Astrocyte (in vitro differentiated cells and primary cell): Measurements from ENCODE around the gene CUL1. TPM values are rescaled to one million over a fixed set of nuclear protein-coding genes. Genes with fewer than 3 reads are reported as not detected.
A peak's percentile ranks its signal among the peaks of the same experiment; 100 is the strongest.

ENCODE experiments used
- DNase-seq: peaks from one replicate; pipeline ENCODE4 v3.0.0-alpha.2; 2010; ENCODE audit warnings: low read depth
- FAIRE-seq: peaks from 2 replicates; lab custom pipeline; 2011; peaks lifted over from hg19 to GRCh38; lab: Jason Lieb, UNC
- H2AFZ ChIP-seq: 2 replicates; pipeline ENCODE4 v1.6.0; 2012; ENCODE audit warnings: low read depth, low read length, inconsistent platforms
- H3K27ac ChIP-seq: 2 replicates; pipeline ENCODE4 v1.5.1; 2011; ENCODE audit warnings: low read depth, low read length, inconsistent platforms
- H3K27me3 ChIP-seq: 2 replicates; pipeline ENCODE4 v1.6.0; 2011; ENCODE audit warnings: low read length, inconsistent platforms; ENCODE audit not compliant: insufficient read depth
- H3K36me3 ChIP-seq: 2 replicates; pipeline ENCODE4 v1.5.1; 2011; ENCODE audit warnings: low read length, inconsistent platforms; ENCODE audit not compliant: insufficient read depth
- H3K4me1 ChIP-seq: 2 replicates; pipeline ENCODE4 v1.5.1; 2011; ENCODE audit warnings: low read length, inconsistent platforms; ENCODE audit not compliant: insufficient read depth
- H3K4me2 ChIP-seq: 2 replicates; pipeline ENCODE4 v1.6.0; 2012; ENCODE audit warnings: low read length, inconsistent platforms
- H3K4me3 ChIP-seq: 2 replicates; pipeline ENCODE4 v1.5.1; 2011; ENCODE audit warnings: low read depth, mild to moderate bottlenecking, low read length, inconsistent platforms; ENCODE audit not compliant: insufficient read depth
- H3K79me2 ChIP-seq: 2 replicates; pipeline ENCODE4 v1.6.0; 2012; ENCODE audit warnings: mild to moderate bottlenecking, low read length, inconsistent platforms; ENCODE audit not compliant: insufficient read depth
- H3K9ac ChIP-seq: 2 replicates; pipeline ENCODE4 v1.6.0; 2012; ENCODE audit warnings: mild to moderate bottlenecking, low read length, inconsistent platforms
- H3K9me3 ChIP-seq: 2 replicates; pipeline ENCODE4 v1.5.1; 2012; ENCODE audit warnings: low read depth, mild to moderate bottlenecking, low read length, inconsistent platforms; ENCODE audit not compliant: insufficient read depth
- H4K20me1 ChIP-seq: 2 replicates; pipeline ENCODE4 v1.6.0; 2012; ENCODE audit warnings: low read length, inconsistent platforms; ENCODE audit not compliant: insufficient read depth
- H3K27ac Mint-ChIP-seq: one replicate; pipeline ENCODE4 v1.8.0; 2021; ENCODE audit warnings: mild to moderate bottlenecking, mixed read lengths; ENCODE audit not compliant: unreplicated experiment
- H3K27me3 Mint-ChIP-seq: one replicate; pipeline ENCODE4 v1.8.0; 2021; ENCODE audit warnings: low read depth, mixed read lengths; ENCODE audit not compliant: unreplicated experiment
- H3K36me3 Mint-ChIP-seq: one replicate; pipeline ENCODE4 v1.8.0; 2021; ENCODE audit warnings: low read depth, mixed read lengths; ENCODE audit not compliant: unreplicated experiment
- H3K4me1 Mint-ChIP-seq: one replicate; pipeline ENCODE4 v1.8.0; 2021; ENCODE audit warnings: low read depth, mixed read lengths; ENCODE audit not compliant: unreplicated experiment
- H3K4me3 Mint-ChIP-seq: one replicate; pipeline ENCODE4 v1.8.0; 2021; ENCODE audit warnings: mild to moderate bottlenecking, moderate library complexity, mixed read lengths; ENCODE audit not compliant: unreplicated experiment
- H3K9me3 Mint-ChIP-seq: one replicate; pipeline ENCODE4 v1.8.0; 2021; ENCODE audit warnings: mild to moderate bottlenecking, mixed read lengths; ENCODE audit not compliant: unreplicated experiment
- CTCF ChIP-seq: IDR thresholded peaks from 2 replicates; pipeline ENCODE4 v1.5.1; 2011; ENCODE audit warnings: low read depth, mild to moderate bottlenecking, inconsistent platforms, low read length, moderate library complexity; ENCODE audit not compliant: insufficient read depth
- EZH2 ChIP-seq: IDR thresholded peaks from 2 replicates; pipeline ENCODE4 v1.6.1; 2012; ENCODE audit warnings: mild to moderate bottlenecking, low read length, inconsistent platforms; ENCODE audit not compliant: insufficient read depth
- total RNA-seq: library from RNA; stranded (reverse); gene quantifications from 2 replicates; pipeline ENCODE4 v1.2.1, GENCODE V29; 2021

The CUL1 gene
- total RNA-seq, 1 donor from 2014 or later, result 60.2 TPM

GRCh38 chr7:148696787-148697186, 1.9 kb upstream of the CUL1 start:
- Histone ChIP-seq H3K4me3 (no peak overlapping the region), H3K27me3 (no peaks in the 10 kb centered on the region), H3K9ac (no peak overlapping the region), H2AFZ (no peak overlapping the region), H3K4me1 (peaks cover 20% of the 10 kb centered on the region), H3K9me3 (no peaks in the 10 kb centered on the region), H3K4me2 (no peak overlapping the region), H3K79me2 (peaks cover 29% of the 10 kb centered on the region), H4K20me1 (peaks cover 21% of the 10 kb centered on the region), H3K36me3 (no peaks in the 10 kb centered on the region), H3K27ac (no peak overlapping the region)
- H3K27me3 Mint-ChIP-seq, result no peaks in the 10 kb centered on the region
- TF ChIP-seq EZH2 (no peak), CTCF (no peak)
- H3K27ac Mint-ChIP-seq, result no peak overlapping the region
- DNase-seq (no peak), FAIRE-seq (no peak)
- no peaks in the 10 kb centered on the region for H3K9me3 Mint-ChIP-seq
- H3K4me3 Mint-ChIP-seq, result no peak overlapping the region
- H3K4me1 Mint-ChIP-seq, result peaks cover 16% of the 10 kb centered on the region
- H3K36me3 Mint-ChIP-seq, result no peaks in the 10 kb centered on the region

GRCh38 chr7:148697256-148698006, 1.3 kb upstream of the CUL1 start:
- peak overlapping the region; percentile 74 for H3K27ac Mint-ChIP-seq
- Histone ChIP-seq H3K4me1 (peaks cover 20% of the 10 kb centered on the region), H3K27ac (no peak overlapping the region), H3K9ac (peak overlapping the region; percentile 90), H3K9me3 (no peaks in the 10 kb centered on the region), H3K4me2 (peak overlapping the region; percentile 89), H3K27me3 (no peaks in the 10 kb centered on the region), H2AFZ (peak overlapping the region; percentile 52), H3K36me3 (no peaks in the 10 kb centered on the region), H4K20me1 (peaks cover 28% of the 10 kb centered on the region), H3K4me3 (peak overlapping the region; percentile 75), H3K79me2 (peaks cover 35% of the 10 kb centered on the region)
- FAIRE-seq (no peak), DNase-seq (no peak)
- H3K9me3 Mint-ChIP-seq, result no peaks in the 10 kb centered on the region
- H3K27me3 Mint-ChIP-seq, result no peaks in the 10 kb centered on the region
- H3K4me3 Mint-ChIP-seq, result peak overlapping the region; percentile 80
- peaks cover 19% of the 10 kb centered on the region for H3K4me1 Mint-ChIP-seq
- no peak for TF ChIP-seq CTCF
- TF ChIP-seq EZH2, result no peak
- no peaks in the 10 kb centered on the region for H3K36me3 Mint-ChIP-seq

- H3K27ac ChIP-seq, result peak overlapping the region; percentile 86
- DNase-seq, result no peak
- H3K4me3 Mint-ChIP-seq, result peak overlapping the region; percentile 80
- peak overlapping the region; percentile 75 for H3K4me3 ChIP-seq
- H3K27me3 Mint-ChIP-seq, result no peaks in the 10 kb centered on the region
- H3K4me2 ChIP-seq, result peak overlapping the region; percentile 89
- H3K9me3 Mint-ChIP-seq, result no peaks in the 10 kb centered on the region
- no peaks in the 10 kb centered on the region for H3K27me3 ChIP-seq
- H3K9ac ChIP-seq, result peak overlapping the region; percentile 90
- H2AFZ ChIP-seq, result peak overlapping the region; percentile 52
- FAIRE-seq, result no peak
- H3K9me3 ChIP-seq, result no peaks in the 10 kb centered on the region
- no peaks in the 10 kb centered on the region for H3K36me3 ChIP-seq
- peak overlapping the region; percentile 43 for H3K27ac Mint-ChIP-seq
- peaks cover 41% of the 10 kb centered on the region for H3K79me2 ChIP-seq
- peaks cover 24% of the 10 kb centered on the region for H3K4me1 Mint-ChIP-seq
- H3K4me1 ChIP-seq, result peaks cover 22% of the 10 kb centered on the region
- H4K20me1 ChIP-seq, result peaks cover 33% of the 10 kb centered on the region
- no peaks in the 10 kb centered on the region for H3K36me3 Mint-ChIP-seq
- TF ChIP-seq EZH2 (no peak), CTCF (no peak)
These were observed 701 bp upstream of the CUL1 start for GRCh38 chr7:148698007-148698396.
